Caco-2 (cell line): ENCODE results near the gene LIPH. TPM values are rescaled to one million over a fixed set of nuclear protein-coding genes. Genes with fewer than 3 reads are reported as not detected.
A peak's percentile ranks its signal among the peaks of the same experiment; 100 is the strongest.

ENCODE experiments used
- BruUV-seq: library from RNA; stranded (reverse); fragments of 400-500 nt; replicated peaks from 2 replicates; lab custom pipeline; 2021; lab: Mats Ljungman, UMichigan
- CTCF ChIA-PET: fragments of 300-600 bp; sonication (Branson Sonifier 250); formaldehyde crosslinking; loops from one replicate; lab custom pipeline; 2022; ENCODE audit warnings: antibody characterized with exemption; lab: Charles Lee
- POLR2A ChIA-PET: fragments of 300-600 bp; sonication (Branson Sonifier 250); formaldehyde crosslinking; loops from one replicate; lab custom pipeline; 2022; ENCODE audit warnings: antibody characterized with exemption; lab: Charles Lee
- DNase-seq, 2 experiments: peaks; one replicate each; pipeline versions ENCODE4 v3.0.0 to v3.0.0-alpha.2; 2020 to 2022
- H3K27me3 ChIP-seq: replicated peaks from 2 replicates; pipeline ENCODE4 v1.6.0; 2011; ENCODE audit warnings: low read length; ENCODE audit not compliant: control insufficient read depth, insufficient read depth
- H3K36me3 ChIP-seq: 2 replicates; pipeline ENCODE4 v1.5.1; 2011; ENCODE audit warnings: low read length; ENCODE audit not compliant: control insufficient read depth, insufficient read depth
- H3K4me1 ChIP-seq: fragments of 250-450 bp; sonication (Bioruptor Pico); 2 replicates; pipeline ENCODE4 v1.5.1; 2020; ENCODE audit warnings: mild to moderate bottlenecking
- H3K4me3 ChIP-seq: 2 replicates; pipeline ENCODE4 v1.5.1; 2011; ENCODE audit warnings: low read depth, mild to moderate bottlenecking, control low read depth, low read length
- H3K9me3 ChIP-seq: fragments of 250-450 bp; sonication (Bioruptor Pico); 2 replicates; pipeline ENCODE4 v1.5.1; 2020; ENCODE audit warnings: mild to moderate bottlenecking, moderate library complexity
- H3K27ac Mint-ChIP-seq: one replicate; pipeline ENCODE4 v1.8.0; 2022; ENCODE audit warnings: mixed read lengths; ENCODE audit not compliant: unreplicated experiment
- H3K27me3 Mint-ChIP-seq: one replicate; pipeline ENCODE4 v1.8.0; 2022; ENCODE audit warnings: mixed read lengths; ENCODE audit not compliant: insufficient read depth, unreplicated experiment
- H3K36me3 Mint-ChIP-seq: one replicate; pipeline ENCODE4 v1.8.0; 2022; ENCODE audit warnings: mild to moderate bottlenecking, mixed read lengths; ENCODE audit not compliant: insufficient read depth, unreplicated experiment
- H3K4me1 Mint-ChIP-seq: one replicate; pipeline ENCODE4 v1.8.0; 2022; ENCODE audit warnings: low read depth, mixed read lengths; ENCODE audit not compliant: unreplicated experiment
- H3K4me3 Mint-ChIP-seq: one replicate; pipeline ENCODE4 v1.8.0; 2022; ENCODE audit warnings: mild to moderate bottlenecking, moderate library complexity, mixed read lengths; ENCODE audit not compliant: unreplicated experiment
- H3K9me3 Mint-ChIP-seq: one replicate; pipeline ENCODE4 v1.8.0; 2022; ENCODE audit warnings: mixed read lengths; ENCODE audit not compliant: unreplicated experiment
- CTCF ChIP-seq, 2 experiments: fragments of 200-600 bp in 1 of 2; IDR thresholded peaks; 1 replicate in 1 of 2; 2 replicates in 1 of 2; pipeline versions ENCODE4 v1.5.1 to v1.8.0; 2011 to 2022; ENCODE audit warnings: antibody characterized with exemption in 1 of 2, control low read depth in 1 of 2, inconsistent platforms in 1 of 2, low read depth in 1 of 2, low read length in 1 of 2, mild to moderate bottlenecking in 1 of 2, moderate library complexity in 1 of 2; ENCODE audit not compliant: insufficient read depth in 1 of 2, severe bottlenecking in 1 of 2, unreplicated experiment in 1 of 2
- intact Hi-C: fragments of 100-400 bp; cut with micrococcal nuclease; formaldehyde crosslinking; loops from one replicate; pipeline ENCODE4 v1.10.0; 2022; ENCODE audit not compliant: unreplicated experiment
- total RNA-seq: library from RNA; stranded (reverse); gene quantifications from 2 replicates; pipeline ENCODE4 v1.2.3, GENCODE V29; 2022

The LIPH gene
- total RNA-seq, 1 experiment from 2014 or later = 6.1 TPM

GRCh38 chr3:185526349-185526951 is 25.9 kb downstream of the LIPH start:
- TF ChIP-seq CTCF (IDR thresholded peaks at IDR 0.05; ENCODE audit: insufficient read depth in 1 of 2, low read depth in 1 of 2, low read length in 1 of 2, severe bottlenecking in 1 of 2, unreplicated experiment in 1 of 2) = no peak
- H3K4me3 Mint-ChIP-seq = no peak overlapping the region
- no peak for DNase-seq
- no peaks in the 10 kb centered on the region for H3K9me3 Mint-ChIP-seq
- no peaks in the 10 kb centered on the region for H3K9me3 ChIP-seq
- ChIA-PET POLR2A (no interaction called here), CTCF (no interaction called here)
- H3K4me1 Mint-ChIP-seq = peaks cover 8% of the 10 kb centered on the region
- H3K36me3 Mint-ChIP-seq = no peaks in the 10 kb centered on the region
- H3K36me3 ChIP-seq = no peaks in the 10 kb centered on the region
- no peaks in the 10 kb centered on the region for H3K27me3 ChIP-seq
- H3K4me3 ChIP-seq = no peak overlapping the region
- BruUV-seq = no TSS peak
- H3K4me1 ChIP-seq = no peaks in the 10 kb centered on the region
- intact Hi-C loops = no loop called here
- no peak overlapping the region for H3K27ac Mint-ChIP-seq
- H3K27me3 Mint-ChIP-seq = no peaks in the 10 kb centered on the region

GRCh38 chr3:185521349-185522138 is 30.8 kb downstream of the LIPH start:
- Mint-ChIP-seq H3K27ac (no peak overlapping the region), H3K36me3 (no peaks in the 10 kb centered on the region), H3K4me3 (no peak overlapping the region), H3K4me1 (no peaks in the 10 kb centered on the region), H3K27me3 (no peaks in the 10 kb centered on the region), H3K9me3 (no peaks in the 10 kb centered on the region)
- no peak for TF ChIP-seq CTCF (IDR thresholded peaks at IDR 0.05; ENCODE audit: insufficient read depth in 1 of 2, low read depth in 1 of 2, low read length in 1 of 2, severe bottlenecking in 1 of 2, unreplicated experiment in 1 of 2)
- Histone ChIP-seq H3K27me3 (no peaks in the 10 kb centered on the region), H3K9me3 (no peaks in the 10 kb centered on the region), H3K36me3 (no peaks in the 10 kb centered on the region), H3K4me3 (no peak overlapping the region), H3K4me1 (no peaks in the 10 kb centered on the region)
- no peak for DNase-seq
- CTCF ChIA-PET = no interaction called here
- intact Hi-C loops = no loop called here
- no TSS peak for BruUV-seq
- POLR2A ChIA-PET = no interaction called here

- intact Hi-C loops = loop anchor here (1.0 kb wide), 1 partner anchor 59 kb away; no protein-coding TSS in a partner anchor
- H3K4me1 ChIP-seq = no peaks in the 10 kb centered on the region
- ChIA-PET CTCF (interaction anchor here (0.5 to 1.5 kb wide), 4 partner anchors 11 to 58 kb away, joined by 3 to 7 read pairs (median 3); no protein-coding TSS in a partner anchor), POLR2A (no interaction called here)
- Mint-ChIP-seq H3K36me3 (no peaks in the 10 kb centered on the region), H3K27me3 (no peaks in the 10 kb centered on the region), H3K4me3 (no peak overlapping the region), H3K9me3 (no peaks in the 10 kb centered on the region), H3K4me1 (no peaks in the 10 kb centered on the region), H3K27ac (no peak overlapping the region)
- TF ChIP-seq CTCF (IDR thresholded peaks at IDR 0.05; ENCODE audit: insufficient read depth in 1 of 2, low read depth in 1 of 2, low read length in 1 of 2, severe bottlenecking in 1 of 2, unreplicated experiment in 1 of 2) = peak in 1 of 2 experiments; percentile 41
- no TSS peak for BruUV-seq
- no peaks in the 10 kb centered on the region for H3K9me3 ChIP-seq
- no peak overlapping the region for H3K4me3 ChIP-seq
- peak in 1 of 2 experiments; percentile 32 for DNase-seq
- no peaks in the 10 kb centered on the region for H3K36me3 ChIP-seq
- no peaks in the 10 kb centered on the region for H3K27me3 ChIP-seq
These were observed 33.4 kb downstream of the LIPH start for GRCh38 chr3:185519021-185519420.
